BE2C (cell line): Measurements from ENCODE around the gene PTH1R.

Experiments used
- DNase-seq: peaks from one replicate; pipeline ENCODE4 v3.0.0-alpha.2; 2020
- H3K27me3 ChIP-seq: fragments of 250-450 bp; sonication (Bioruptor Pico); 2 replicates; pipeline ENCODE4 v1.5.1; 2020; ENCODE audit warnings: mild to moderate bottlenecking
- H3K36me3 ChIP-seq: fragments of 250-450 bp; sonication (Bioruptor Pico); 2 replicates; pipeline ENCODE4 v1.5.1; 2020; ENCODE audit warnings: mild to moderate bottlenecking
- H3K4me1 ChIP-seq: fragments of 250-450 bp; sonication (Bioruptor Pico); 2 replicates; pipeline ENCODE4 v1.5.1; 2020
- H3K4me3 ChIP-seq: 2 replicates; pipeline ENCODE4 v1.5.1; 2011; ENCODE audit warnings: low read depth, low read length
- H3K9me3 ChIP-seq: fragments of 250-450 bp; sonication (Bioruptor Pico); 2 replicates; pipeline ENCODE4 v1.5.1; 2020
- CTCF ChIP-seq: IDR thresholded peaks from 2 replicates; pipeline ENCODE4 v1.5.1; 2012; ENCODE audit warnings: mild to moderate bottlenecking, low read depth, low read length

Gene PTH1R

GRCh38 chr3:46930945-46931403, 53.5 kb downstream of the PTH1R start:
- Histone ChIP-seq H3K27me3 (no peaks in the 10 kb centered on the region), H3K36me3 (no peaks in the 10 kb centered on the region; the same call in 1 of the 2 replicates), H3K9me3 (no peaks in the 10 kb centered on the region), H3K4me3 (no peak overlapping the region), H3K4me1 (peaks cover 29% of the 10 kb centered on the region)
- DNase-seq = no peak
- no peak for TF ChIP-seq CTCF

GRCh38 chr3:46931631-46932331, 54.3 kb downstream of the PTH1R start:
- H3K4me3 ChIP-seq = no peak overlapping the region
- no peaks in the 10 kb centered on the region; the same call in 1 of the 2 replicates for H3K36me3 ChIP-seq
- H3K27me3 ChIP-seq = no peaks in the 10 kb centered on the region
- TF ChIP-seq CTCF = no peak
- H3K4me1 ChIP-seq = peaks cover 31% of the 10 kb centered on the region
- DNase-seq = peak; percentile 33
- no peaks in the 10 kb centered on the region for H3K9me3 ChIP-seq

GRCh38 chr3:46932455-46933225, 55.1 kb downstream of the PTH1R start:
- peaks cover 31% of the 10 kb centered on the region for H3K4me1 ChIP-seq
- H3K27me3 ChIP-seq = no peaks in the 10 kb centered on the region
- no peaks in the 10 kb centered on the region for H3K9me3 ChIP-seq
- no peak for DNase-seq
- H3K4me3 ChIP-seq = no peak overlapping the region
- no peaks in the 10 kb centered on the region; the same call in 1 of the 2 replicates for H3K36me3 ChIP-seq
- TF ChIP-seq CTCF = no peak

GRCh38 chr3:46933261-46933660, 55.7 kb downstream of the PTH1R start:
- TF ChIP-seq CTCF = no peak
- no peaks in the 10 kb centered on the region; the same call in 1 of the 2 replicates for H3K36me3 ChIP-seq
- peaks cover 31% of the 10 kb centered on the region for H3K4me1 ChIP-seq

GRCh38 chr3:46934072-46934471, 56.6 kb downstream of the PTH1R start:
- Histone ChIP-seq H3K9me3 (no peaks in the 10 kb centered on the region), H3K4me3 (no peak overlapping the region), H3K36me3 (no peaks in the 10 kb centered on the region; the same call in 1 of the 2 replicates), H3K27me3 (no peaks in the 10 kb centered on the region), H3K4me1 (peaks cover 31% of the 10 kb centered on the region)
- TF ChIP-seq CTCF = no peak
- no peak for DNase-seq

More at GRCh38 chr3:46933261-46933660, 55.7 kb downstream of the PTH1R start:
- no peak overlapping the region for H3K4me3 ChIP-seq
- DNase-seq = no peak
- no peaks in the 10 kb centered on the region for H3K9me3 ChIP-seq
- H3K27me3 ChIP-seq = no peaks in the 10 kb centered on the region
